ENCODE data around the gene TNPO3.
"Not testable (repeated sequence)": the region's sequence is repeated elsewhere in the genome, so short reads cannot be mapped to it uniquely, and the experiment has no call there.

Gene TNPO3

DNA sequence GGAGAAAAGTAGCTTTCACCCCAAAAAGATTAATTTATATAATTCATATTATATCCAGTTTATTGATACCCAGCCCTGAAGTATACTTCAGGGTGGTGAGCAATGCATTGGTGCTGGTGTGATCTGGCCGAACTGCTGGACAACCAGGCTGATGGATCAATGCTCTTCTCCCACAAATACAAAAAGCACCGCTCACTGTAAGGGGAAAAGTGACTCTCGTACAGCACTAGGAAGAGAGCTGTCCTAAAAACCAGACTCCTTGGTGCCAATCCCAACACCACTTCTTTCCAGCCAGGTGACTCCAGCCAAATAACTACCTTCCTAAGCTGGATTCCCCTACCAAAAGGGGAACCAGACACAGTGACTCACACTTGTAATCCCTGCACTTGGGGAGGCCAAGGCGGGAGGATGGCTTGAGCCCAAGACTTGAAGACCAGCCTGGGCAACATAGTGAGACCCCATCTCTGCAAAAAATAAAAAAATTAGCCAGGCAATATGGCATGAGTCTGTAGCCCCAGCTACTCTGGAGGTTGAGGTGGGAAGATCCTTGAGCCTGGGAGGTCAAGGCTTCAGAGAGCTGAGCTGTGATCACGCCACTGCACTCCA lies 13.1 kb upstream of the TNPO3 start:
- DNase-seq: no peak

- DNase-seq: not testable (repeated sequence)
Measured at GRCh38 chr7:129067132-129067561, 12.2 kb upstream of the TNPO3 start.

GRCh38 chr7:129066290-129067131 lies 11.6 kb upstream of the TNPO3 start:
- no peak for DNase-seq

- DNase-seq: no peak
Measured at GRCh38 chr7:129055861-129056464, 1.1 kb upstream of the TNPO3 start.

- no peak for DNase-seq
Measured at GRCh38 chr7:129055294-129055816, 444 bp upstream of the TNPO3 start.

DNA sequence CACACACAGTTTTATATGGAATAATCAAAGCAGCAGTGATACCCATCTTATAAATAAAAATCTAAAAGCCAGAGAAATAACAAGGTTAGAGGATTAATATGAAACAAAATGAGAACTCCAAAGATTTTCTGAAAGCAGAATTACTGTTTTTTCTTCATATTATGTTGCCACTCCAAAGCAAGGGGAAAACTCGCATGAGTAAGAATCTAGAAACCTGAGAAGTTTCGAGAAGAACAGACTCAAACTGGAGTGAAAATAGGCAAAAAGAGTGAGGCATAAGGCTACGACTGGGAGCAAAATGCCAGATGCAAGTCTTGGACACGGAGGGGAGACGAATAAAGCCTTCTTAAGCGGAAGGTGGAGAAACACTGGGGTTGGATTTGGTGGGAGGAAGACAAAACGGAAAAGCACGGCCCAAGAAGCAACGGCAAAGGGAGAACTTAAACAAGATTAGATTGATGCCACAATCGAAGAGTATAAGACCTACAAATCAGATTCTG lies 923 bp downstream of the TNPO3 start:
- no peak for DNase-seq

DNA sequence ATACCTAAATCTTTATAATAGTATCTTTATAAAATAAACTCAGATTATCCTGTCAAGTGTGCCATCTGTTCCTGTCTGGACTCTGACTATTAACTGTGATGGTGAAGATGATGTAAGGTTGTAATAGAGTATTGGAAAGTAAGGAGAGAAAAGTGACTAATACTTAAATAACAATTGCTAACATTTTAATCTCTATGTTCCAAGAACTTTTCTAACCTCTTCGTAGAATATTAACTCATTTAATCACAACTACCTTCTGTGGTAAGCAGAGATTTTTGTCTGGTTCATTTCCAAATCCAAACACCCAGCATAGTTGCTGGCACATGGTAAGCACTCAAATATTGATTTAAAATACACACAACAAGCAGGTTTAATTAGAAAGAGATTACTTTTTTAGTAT lies 2.5 kb downstream of the TNPO3 start:
- no peak for DNase-seq

DNA sequence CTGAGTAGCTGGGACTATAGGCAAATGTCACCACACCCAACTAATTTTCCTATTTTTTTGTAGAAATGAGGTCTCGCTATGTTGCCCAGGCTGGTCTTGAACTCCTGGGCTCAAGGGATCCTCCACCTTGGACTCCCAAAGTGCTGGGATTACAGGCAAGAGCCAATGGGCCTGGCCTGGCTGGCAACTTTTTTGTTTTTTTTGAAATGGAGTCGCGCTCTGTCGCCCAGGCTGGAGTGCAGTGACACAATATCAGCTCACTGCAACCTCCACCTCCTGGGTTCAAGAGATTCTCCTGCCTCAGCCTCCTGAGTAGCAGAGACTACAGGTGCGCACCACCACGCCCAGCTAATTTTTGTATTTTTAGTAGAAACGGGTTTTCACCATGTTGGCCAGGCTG lies 3.5 kb downstream of the TNPO3 start:
- not testable (repeated sequence) for DNase-seq

DNA sequence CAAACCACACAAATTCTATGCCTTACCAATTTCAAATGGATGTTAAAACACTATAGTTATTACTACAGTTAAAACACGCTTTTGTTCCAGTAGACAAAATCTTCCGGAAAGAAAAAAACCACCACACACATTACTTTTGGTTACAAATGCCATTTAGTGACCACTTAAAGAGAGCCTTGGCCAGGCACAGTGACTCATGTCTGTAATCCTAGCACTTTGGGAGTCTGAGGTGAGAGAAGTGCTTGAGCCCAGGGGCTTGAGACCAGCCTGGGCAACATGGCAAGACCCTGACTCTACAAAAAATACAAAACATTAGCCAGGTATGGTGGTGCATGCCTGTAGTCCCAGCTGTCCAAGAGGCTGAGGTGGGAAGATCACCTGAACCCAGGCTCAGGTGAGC lies 7.2 kb downstream of the TNPO3 start:
- DNase-seq: no peak

- no peak for DNase-seq
Measured at GRCh38 chr7:129045682-129046081, 9.2 kb downstream of the TNPO3 start.

DNA sequence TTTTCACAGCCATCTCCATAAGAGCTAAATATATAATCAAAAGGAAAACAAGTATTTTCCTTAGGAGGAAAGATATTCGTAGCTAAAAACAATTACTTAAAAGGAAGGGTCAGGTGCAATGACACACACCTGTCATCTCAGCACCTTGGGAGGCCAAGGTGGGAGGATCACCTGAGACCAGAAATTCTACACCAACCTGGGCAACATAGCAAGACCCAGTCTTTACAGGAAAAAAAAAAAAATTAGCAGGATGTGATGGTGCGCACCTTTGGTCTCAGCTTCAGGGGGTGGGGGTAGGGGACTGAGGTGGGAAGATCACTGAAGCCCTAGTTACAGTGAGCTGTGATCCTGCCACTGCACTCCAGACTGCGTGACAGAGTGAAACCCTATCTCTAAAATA lies 11.9 kb downstream of the TNPO3 start:
- DNase-seq: no peak

GRCh38 chr7:129041142-129042085 lies 13.5 kb downstream of the TNPO3 start:
- DNase-seq: no peak

GRCh38 chr7:129038468-129038867 lies 16.4 kb downstream of the TNPO3 start:
- DNase-seq: not testable (repeated sequence)

- no peak for DNase-seq
Measured at GRCh38 chr7:129037585-129037984, 17.3 kb downstream of the TNPO3 start.

- DNase-seq: no peak
Measured at GRCh38 chr7:129032017-129032416, 22.9 kb downstream of the TNPO3 start.

GRCh38 chr7:129030440-129030839 lies 24.5 kb downstream of the TNPO3 start:
- no peak for DNase-seq

GRCh38 chr7:129024125-129024524 lies 30.8 kb downstream of the TNPO3 start:
- no peak for DNase-seq

GRCh38 chr7:129021656-129022055 lies 33.3 kb downstream of the TNPO3 start:
- no peak for DNase-seq

GRCh38 chr7:129017933-129018538 lies 36.9 kb downstream of the TNPO3 start:
- no peak for DNase-seq

- DNase-seq: no peak
Measured at GRCh38 chr7:129017264-129017663, 37.6 kb downstream of the TNPO3 start.

DNA sequence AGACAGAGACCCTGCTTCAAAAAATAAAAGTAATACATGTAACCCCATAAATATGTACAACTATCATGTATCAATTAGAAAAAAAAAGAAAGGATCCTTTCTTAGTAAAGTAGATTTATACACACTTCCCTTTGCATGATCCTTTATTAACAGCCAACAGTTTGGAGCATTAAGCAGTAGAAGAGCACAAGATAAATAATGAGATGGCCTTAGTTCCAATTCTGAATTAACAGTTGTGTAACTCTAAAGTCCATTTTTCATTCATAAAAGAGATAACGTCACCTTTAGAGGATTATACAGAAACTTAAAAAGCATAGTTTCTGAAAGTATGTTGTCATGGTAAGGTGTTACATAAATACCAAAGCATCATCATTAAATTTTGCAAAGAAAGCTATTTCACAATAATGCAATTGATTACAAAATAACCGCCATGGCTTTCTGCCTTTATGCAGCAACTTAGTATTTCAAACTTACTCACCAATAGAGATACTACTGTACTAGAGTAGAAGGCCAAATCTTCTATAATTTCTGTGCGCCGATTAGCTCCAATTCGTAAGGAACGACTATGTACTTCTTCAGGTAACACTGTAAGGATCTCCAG lies 40.3 kb downstream of the TNPO3 start:
- no peak for DNase-seq

Data from stimulated activated CD4-positive, alpha-beta T cell treated with anti-CD3 and anti-CD28 coated beads, Interleukin-4, amount 100 ng/mL, for 24 hours (primary cell).